Stimulated activated CD8-positive, alpha-beta memory T cell treated with anti-CD3 and anti-CD28 coated beads, Interleukin-15, amount 100 ng/mL, for 1 hour (primary cell): ENCODE data around the gene ULK4.
"Not testable (repeated sequence)": the region's sequence is repeated elsewhere in the genome, so short reads cannot be mapped to it uniquely, and the experiment has no call there.

Experiments
- DNase-seq: peaks from one replicate; pipeline ENCODE4 v3.0.0-alpha.2; 2020; ENCODE audit warnings: low read depth

Gene ULK4

DNA sequence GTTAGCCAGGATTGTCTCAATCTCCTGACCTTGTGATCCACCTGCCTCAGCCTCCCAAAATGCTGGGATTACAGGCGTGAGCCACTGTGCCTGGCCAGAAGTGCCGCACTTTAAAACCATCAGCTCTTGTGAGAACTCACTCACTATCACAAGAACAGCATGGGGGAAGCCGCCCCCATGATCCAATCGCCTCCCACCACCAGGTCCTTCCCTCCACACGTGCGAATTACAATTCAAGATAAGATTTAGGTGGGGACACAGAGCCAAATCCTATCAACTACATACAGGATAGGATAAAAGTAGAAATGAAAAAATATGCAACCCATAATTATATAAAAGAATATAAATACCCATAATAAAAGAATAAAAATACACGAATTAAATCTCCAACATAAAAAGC lies 199.0 kb downstream of the ULK4 start:
- not testable (repeated sequence) for DNase-seq

DNA sequence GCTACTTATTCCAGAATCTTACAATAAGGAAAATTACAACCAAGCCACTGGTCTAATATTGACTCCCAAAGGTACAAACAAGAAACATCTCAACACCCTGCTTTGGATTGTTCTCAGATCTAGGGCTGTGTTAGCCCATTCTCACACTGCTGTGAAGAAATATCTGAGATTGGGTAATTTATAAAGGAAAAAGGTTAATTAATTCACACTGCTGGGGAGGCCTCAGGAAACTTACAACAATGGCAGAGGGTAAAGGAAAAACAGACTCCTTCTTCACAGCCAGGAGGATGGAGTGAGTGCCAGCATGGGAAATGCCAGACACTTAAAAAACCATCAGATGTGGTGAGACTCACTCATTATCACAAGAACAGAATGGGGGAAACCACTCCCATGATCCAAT lies 208.3 kb downstream of the ULK4 start:
- no peak for DNase-seq

- no peak for DNase-seq
Measured at GRCh38 chr3:41751597-41751996, 210.3 kb downstream of the ULK4 start.

GRCh38 chr3:41749988-41750387 lies 211.9 kb downstream of the ULK4 start:
- DNase-seq: no peak

DNA sequence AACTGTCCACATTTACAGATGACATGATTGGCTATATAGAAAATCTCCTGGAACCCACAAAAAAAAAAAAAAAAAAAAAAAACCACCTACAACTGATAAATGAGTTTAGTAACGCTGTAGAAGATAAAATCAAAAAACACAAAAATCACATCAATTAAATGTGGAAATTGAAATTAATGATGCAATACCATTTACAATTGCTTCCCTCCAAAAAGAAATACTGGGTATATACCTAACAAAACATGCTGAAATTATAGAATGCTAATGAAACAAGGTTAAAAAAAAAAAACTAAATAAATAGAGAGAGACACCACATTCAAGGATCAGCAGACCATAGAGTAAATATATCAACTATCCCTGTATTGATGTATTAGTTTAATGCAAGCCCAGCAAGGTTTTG lies 215.7 kb downstream of the ULK4 start:
- no peak for DNase-seq

- DNase-seq: no peak
Measured at GRCh38 chr3:41742121-41742520, 219.8 kb downstream of the ULK4 start.

GRCh38 chr3:41740374-41740886 lies 221.5 kb downstream of the ULK4 start:
- DNase-seq: no peak

DNA sequence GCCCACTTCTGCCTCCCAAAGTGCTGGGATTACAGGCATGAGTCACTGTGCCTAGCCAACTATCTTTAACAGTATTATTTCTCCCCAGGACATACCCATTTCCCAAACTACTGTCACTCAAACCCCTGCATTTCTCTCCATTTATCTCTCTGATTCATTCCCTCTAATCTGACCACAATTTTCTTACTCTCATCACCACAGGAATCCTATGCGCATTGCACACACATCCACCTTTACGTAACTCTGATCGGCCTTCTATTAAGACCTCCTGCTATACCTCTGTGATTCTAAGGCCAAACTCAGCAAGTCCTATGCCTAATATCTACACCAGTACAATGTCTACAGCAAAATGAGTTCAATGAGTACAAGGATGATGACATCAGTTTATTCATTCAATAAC lies 235.0 kb downstream of the ULK4 start:
- DNase-seq: no peak

DNA sequence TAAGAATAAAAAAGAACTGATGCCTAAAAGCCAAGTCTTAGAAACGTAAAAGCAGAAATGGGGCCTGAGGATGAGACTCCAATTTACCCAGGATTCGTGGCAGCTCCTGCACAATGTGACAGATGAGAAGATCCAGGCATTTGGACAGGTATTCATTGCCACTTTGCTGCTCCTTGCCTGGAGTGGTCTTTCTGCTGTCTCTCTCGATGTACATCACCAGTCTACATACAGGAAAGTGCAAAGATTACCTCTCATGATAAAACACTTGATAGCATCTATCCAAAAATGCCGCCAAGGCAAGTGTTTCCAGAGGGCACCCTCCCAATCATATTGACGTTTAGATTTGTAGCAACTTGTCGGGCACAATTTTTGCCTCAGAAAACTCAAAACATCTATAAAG lies 244.3 kb downstream of the ULK4 start:
- no peak for DNase-seq

DNA sequence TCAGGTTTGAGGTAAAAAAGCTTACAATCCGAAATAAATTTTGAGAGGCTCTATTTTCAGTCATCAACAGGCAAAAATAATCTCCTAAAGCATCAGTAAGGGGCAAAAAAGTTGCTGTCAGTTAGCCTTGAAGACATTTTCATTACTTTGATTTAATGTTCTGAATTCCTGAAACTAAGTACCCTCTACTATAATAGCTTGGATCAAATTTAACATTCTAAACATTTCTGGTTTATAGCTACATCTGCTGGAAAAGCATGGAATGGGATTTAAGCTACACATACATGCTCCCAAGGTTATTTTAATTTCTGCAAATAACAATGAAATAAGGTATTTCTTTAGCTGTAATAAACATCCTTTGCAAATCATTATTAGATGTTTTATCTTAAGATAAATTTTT lies 245.4 kb downstream of the ULK4 start:
- DNase-seq: no peak

DNA sequence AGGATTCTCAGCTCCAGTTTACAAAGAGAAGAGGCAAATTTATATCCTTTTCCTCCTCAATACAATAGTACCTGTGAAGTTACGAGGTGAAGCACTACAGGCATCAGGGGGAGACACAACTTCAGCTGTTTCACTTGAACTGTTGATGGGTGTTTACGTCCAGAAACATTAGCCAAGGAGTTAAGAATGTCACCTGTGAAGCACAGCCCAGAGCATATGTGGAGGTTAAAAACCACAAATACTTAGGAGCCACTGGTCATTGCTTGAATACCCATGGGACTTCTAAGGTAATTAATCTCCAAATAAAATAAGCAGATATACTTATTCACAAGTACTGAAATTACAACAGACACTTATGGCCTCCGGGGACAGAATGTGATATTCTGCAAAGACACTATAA lies 246.5 kb downstream of the ULK4 start:
- DNase-seq: no peak

GRCh38 chr3:41711651-41712050 lies 250.3 kb downstream of the ULK4 start:
- no peak for DNase-seq

DNA sequence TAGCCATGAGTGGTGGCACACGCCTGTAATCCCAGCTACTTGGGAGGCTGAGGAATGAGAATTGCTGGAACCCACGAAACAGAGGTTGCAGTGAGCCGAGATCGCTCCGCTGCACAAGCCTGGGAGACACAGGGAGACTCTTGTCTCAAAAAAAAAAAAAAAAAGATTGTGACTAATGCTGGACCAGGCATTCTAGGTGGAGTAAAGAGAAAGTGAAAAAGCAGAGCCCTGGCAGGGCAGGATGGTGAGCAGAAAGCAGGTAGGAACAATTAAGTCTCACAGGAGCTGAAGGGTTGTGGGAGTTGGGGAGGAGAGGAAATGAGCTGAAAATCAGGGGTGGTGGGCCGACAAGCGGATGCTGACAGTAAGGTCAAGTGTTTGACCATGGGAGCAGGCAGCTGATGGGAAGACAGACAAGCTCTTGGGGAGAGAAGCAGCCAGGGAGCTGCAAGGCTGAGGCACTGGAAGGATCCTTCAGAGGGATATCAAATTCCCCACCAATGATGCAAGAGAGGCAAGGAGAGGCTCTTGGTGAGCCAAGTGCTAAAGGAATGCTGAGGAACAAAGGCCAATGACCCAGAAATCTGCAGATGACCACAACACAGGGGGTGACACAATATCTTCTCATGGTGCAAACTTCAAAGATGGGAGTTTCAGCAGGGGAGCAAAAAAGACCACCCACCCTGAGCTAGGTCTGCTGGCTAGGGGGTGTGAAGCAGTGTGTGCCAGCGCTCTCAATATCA lies 251.1 kb downstream of the ULK4 start:
- no peak for DNase-seq

DNA sequence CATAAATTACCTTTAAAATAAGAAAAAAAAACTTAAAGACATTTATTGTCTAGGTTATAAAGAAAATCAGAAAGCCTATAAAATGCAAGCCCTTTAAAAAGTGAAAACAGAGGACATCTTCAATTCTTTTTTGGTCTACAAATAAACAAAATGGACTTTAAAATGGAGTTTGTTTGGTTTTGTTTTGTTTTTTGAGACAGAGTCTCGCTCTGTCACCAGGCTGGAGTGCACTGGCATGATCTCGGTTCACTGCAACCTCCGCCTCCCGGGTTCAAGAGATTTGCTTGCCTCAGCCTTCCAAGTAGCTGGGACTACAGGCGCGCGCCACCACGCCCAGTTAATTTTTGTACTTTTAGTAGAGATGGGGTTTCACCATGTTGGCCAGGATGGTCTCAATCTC lies 252.7 kb downstream of the ULK4 start:
- DNase-seq: not testable (repeated sequence)

- no peak for DNase-seq
Measured at GRCh38 chr3:41708176-41708575, 253.7 kb downstream of the ULK4 start.

- DNase-seq: no peak
Measured at GRCh38 chr3:41705893-41706292, 256.0 kb downstream of the ULK4 start.

GRCh38 chr3:41701191-41701698 lies 260.7 kb downstream of the ULK4 start:
- no peak for DNase-seq

- DNase-seq: no peak
Measured at GRCh38 chr3:41700155-41700554, 261.7 kb downstream of the ULK4 start.

GRCh38 chr3:41698898-41699297 lies 263.0 kb downstream of the ULK4 start:
- DNase-seq: no peak

- DNase-seq: no peak
Measured at GRCh38 chr3:41697702-41698101, 264.2 kb downstream of the ULK4 start.

DNA sequence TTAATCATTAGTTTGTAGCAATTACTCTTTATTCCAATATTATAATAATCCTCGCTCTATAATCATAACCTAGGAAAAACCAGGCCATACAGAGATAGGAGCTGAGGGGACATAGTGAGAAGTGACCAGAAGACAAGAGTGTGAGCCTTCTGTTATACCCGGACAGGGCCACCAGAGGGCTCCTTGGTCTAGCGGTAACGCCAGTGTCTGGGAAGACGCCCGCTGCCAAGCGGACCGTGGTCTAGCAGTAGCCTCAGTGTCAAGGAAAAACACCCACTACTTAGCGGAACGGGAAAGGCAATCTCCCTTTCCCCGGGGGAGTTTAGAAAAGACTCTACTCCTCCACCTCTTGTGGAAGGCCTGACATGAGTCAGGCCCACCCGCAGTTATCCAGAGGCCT lies 266.1 kb downstream of the ULK4 start:
- not testable (repeated sequence) for DNase-seq

- no peak for DNase-seq
Measured at GRCh38 chr3:41693799-41694198, 268.1 kb downstream of the ULK4 start.

DNA sequence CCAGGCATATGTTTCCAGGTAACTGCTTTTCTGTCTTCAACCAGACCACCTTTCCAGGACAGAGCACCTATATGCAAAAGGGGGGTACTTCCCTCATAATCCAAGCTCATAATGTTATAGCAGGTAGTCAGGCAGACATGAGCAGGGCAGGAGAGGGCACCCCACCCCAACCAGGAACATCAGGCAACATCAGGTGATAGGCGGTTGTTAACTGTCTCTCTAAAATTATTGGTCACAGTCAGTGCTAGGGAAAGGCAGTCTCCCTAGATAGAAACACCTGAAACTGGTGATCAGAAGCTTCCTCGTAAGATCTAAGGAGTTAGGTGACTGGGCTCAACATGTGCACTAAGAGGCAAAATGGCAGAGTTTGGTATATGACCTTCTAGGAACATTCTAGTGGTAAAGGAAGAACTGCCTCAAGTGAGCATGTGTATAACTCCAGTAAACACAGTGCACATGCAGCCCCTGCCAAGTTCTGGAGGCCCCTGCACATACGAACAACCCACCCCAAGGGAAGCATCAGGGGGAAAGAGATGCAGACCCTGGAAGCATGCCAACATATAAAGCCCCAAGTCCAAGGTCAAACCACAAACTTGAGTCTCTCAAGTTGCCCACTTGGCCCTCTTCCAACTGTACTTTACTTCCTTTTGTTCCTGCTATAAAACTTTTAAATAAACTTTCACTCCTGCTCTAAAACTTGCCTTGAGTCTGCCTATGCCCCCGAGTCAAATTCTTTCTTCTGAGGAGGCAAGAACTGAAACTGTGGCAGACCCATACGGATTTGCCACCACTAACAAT lies 270.9 kb downstream of the ULK4 start:
- no peak for DNase-seq
